Hepatocyte (in vitro differentiated cells): Measurements from ENCODE around the gene RDH13.

ENCODE experiments used
- EZH2 ChIP-seq: fragments of 200-600 bp; sonication (generic); IDR thresholded peaks from 2 replicates; pipeline ENCODE4 v1.6.1; 2016; ENCODE audit warnings: antibody characterized with exemption, mild to moderate bottlenecking, borderline replicate concordance
- EZH2phosphoT487 ChIP-seq: fragments of 200-600 bp; sonication (generic); IDR thresholded peaks from one replicate; pipeline ENCODE4 v1.6.1; 2018; ENCODE audit warnings: antibody characterized with exemption, mild to moderate bottlenecking, low read depth, moderate library complexity; ENCODE audit not compliant: unreplicated experiment, severe bottlenecking
- TF ChIP-seq, protein P1 (sequence below): fragments of 200-600 bp; sonication (generic); IDR thresholded peaks from 2 replicates; pipeline ENCODE4 v1.5.1; 2016; ENCODE audit warnings: antibody characterized with exemption, mild to moderate bottlenecking; ENCODE audit not compliant: poor library complexity

DNA sequence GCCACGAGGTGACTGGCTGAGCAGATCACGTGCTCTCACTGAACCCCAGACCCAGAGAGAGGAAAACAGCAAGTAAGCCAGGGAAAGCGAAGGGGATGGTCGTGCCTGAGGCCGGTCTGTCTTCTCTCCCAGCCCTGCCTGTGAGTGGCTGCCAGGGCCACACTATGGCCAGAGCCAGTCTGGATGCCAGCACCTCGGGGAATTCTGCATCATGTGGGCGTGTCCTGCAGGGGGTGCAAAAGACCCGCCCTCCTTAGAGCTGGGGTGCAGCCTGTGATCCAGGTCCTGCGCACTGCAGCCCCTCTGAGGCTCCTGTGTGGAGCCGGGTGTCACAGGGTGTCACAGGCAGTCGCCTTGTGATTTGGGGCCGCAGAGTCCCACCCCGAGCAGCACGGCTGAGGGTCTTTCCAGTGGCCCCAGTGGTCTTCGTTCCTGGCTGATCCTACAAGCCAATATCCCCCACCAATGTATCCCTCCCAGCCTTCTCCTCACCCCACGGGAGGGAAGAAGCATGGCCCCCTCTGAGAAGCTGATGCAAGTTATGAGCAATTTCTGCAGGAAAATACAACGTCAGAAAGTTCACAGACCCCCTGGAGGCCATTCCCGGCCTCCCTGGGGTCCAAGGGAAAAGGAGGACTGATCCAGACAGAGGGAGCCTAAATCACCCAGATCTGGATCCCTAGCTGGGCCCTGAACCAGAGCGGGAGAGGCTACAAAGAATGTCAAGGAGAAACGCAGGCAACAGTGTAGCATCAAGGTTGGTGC, 46.8 kb upstream of the RDH13 start:
- TF ChIP-seq, protein P1, sequence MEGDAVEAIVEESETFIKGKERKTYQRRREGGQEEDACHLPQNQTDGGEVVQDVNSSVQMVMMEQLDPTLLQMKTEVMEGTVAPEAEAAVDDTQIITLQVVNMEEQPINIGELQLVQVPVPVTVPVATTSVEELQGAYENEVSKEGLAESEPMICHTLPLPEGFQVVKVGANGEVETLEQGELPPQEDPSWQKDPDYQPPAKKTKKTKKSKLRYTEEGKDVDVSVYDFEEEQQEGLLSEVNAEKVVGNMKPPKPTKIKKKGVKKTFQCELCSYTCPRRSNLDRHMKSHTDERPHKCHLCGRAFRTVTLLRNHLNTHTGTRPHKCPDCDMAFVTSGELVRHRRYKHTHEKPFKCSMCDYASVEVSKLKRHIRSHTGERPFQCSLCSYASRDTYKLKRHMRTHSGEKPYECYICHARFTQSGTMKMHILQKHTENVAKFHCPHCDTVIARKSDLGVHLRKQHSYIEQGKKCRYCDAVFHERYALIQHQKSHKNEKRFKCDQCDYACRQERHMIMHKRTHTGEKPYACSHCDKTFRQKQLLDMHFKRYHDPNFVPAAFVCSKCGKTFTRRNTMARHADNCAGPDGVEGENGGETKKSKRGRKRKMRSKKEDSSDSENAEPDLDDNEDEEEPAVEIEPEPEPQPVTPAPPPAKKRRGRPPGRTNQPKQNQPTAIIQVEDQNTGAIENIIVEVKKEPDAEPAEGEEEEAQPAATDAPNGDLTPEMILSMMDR, result no peak
- TF ChIP-seq EZH2 (no peak), EZH2phosphoT487 (no peak)
